Measurements from ENCODE around the gene ACP1.

ACP1 gene

DNA sequence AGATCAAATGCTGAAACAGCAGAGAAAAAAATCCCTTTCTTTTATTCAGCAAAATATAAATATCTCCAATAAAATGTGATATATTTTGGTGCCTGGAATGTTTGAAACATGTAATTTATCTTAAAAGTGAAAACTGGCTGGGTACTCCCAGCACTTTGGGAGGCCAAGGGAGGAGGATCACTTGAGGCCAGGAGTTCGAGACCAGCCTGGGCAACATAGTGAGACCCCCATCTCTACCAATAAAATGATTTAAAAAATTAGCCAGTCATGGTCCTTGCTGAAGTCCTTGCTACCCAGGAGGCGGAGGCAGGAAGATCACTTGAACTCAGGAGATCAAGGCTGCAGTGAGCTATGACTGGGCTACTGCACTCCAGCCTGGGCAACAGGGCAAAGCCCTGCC is 9.6 kb upstream of the ACP1 start:
- no peak for DNase-seq (ENCODE audit: low spot score)

GRCh38 chr2:256094-256493 is 8.7 kb upstream of the ACP1 start:
- DNase-seq (ENCODE audit: low spot score): no peak

DNA sequence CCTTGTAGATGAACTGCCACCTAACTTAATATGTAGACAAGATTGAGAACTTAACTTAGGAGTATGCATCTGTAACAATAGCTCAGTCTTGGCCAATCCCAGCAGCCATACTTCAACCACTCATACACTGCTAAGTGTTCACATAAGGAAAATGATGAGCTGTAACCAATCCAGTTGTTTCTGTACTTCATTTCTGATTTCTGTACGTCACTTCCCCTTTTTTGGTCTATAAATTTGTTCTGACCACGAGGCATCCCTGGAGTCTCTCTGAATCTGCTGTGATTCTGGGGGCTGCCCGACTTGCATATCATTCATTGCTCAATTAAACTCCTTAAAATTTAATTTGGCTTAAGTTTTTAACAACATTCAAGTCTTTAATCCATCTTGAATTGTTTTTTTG is 7.3 kb upstream of the ACP1 start:
- no peak for DNase-seq (ENCODE audit: low spot score)

DNA sequence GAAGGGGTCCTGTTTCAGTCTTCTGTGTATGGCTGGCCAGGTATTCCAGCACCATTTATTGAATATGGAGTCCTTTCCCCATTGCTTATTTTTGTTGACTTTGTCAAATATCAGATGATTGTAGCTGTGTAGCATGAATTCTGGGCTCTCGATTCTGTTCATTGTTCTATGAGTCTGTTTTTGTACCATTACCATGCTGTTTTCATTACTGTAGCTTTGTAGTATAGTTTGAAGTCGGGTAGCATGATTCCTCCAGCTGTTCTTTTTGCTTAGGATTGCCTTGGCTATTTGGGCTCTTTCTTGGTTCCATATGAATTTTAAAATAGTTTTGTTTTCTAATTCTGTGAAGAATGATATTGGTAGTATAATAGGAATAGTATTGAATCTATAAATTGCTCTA is 6.9 kb upstream of the ACP1 start:
- DNase-seq (ENCODE audit: low spot score): no peak

DNA sequence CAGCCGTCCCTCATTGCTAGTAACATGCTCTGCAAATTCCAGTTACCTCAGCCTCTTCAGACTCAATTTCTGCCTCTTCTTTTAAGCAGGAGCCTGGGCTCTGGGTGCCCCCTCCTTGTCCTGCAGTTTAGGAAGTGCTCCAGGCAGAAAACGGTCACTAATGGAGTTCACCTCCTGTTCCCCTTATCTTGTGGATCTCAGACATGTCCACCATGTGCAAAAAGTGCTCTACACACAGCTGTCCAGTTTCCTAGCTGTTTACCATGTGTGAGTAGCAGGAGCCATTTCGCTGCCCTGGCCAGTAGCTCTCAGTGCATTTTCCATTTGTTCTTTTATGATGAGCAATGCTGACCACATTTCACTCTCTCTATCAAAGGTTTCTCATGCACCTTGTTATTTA is 5.8 kb upstream of the ACP1 start:
- DNase-seq (ENCODE audit: low spot score): no peak

- DNase-seq (ENCODE audit: low spot score): no peak
Observed at GRCh38 chr2:259789-260331, 4.9 kb upstream of the ACP1 start.

DNA sequence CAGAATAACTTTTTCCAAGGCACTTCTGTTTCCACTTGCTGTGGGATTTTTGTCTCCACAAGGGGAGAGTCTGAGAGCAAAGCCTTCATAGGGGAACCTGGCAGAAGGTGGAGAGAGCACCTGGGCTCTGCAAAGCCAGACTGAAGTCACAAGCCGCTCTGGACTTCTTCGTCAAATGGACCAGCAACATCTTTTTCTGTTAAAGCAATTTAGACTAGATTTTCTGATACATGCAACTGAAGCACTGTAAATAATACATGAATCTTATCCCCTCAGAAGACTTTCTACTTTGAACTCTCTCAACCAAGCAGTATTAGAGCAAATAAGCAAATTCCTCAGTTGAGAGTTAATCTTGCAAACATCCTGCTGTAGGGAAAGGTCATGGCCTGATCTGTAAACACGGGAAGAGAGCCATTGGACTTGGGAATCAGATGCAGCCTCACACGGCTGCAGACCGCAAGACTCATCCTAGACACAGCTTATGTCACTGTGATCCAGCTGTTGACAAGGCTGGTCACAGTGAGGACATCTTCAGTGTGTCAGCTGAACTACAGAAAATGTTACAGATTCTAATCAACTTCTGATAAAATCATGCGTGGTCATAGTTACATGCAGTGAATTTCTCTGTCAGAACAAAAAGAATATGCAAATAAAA is 4.1 kb upstream of the ACP1 start:
- DNase-seq (ENCODE audit: low spot score): no peak

DNA sequence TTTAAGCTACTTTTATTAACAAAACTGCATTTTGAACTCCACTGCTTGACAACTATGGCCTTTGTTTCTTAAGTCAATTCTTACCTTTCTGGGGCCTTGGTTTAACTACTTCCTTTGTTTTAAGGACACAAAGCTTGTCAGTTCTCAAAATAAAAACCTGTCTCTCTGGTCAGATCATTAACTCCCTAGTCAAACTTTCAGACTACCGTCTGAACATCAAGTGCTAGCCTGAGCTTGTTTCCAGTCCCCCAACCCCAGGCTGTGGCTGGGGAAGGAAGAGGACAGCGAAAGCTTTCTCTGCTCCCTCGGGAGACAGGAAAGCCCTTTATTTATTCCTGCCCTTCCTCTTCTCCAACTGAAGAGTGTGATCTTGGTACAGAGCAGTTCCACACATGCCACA is 2.6 kb upstream of the ACP1 start:
- DNase-seq (ENCODE audit: low spot score): no peak

GRCh38 chr2:263022-263738 is 1.6 kb upstream of the ACP1 start:
- no peak for DNase-seq (ENCODE audit: low spot score)

DNA sequence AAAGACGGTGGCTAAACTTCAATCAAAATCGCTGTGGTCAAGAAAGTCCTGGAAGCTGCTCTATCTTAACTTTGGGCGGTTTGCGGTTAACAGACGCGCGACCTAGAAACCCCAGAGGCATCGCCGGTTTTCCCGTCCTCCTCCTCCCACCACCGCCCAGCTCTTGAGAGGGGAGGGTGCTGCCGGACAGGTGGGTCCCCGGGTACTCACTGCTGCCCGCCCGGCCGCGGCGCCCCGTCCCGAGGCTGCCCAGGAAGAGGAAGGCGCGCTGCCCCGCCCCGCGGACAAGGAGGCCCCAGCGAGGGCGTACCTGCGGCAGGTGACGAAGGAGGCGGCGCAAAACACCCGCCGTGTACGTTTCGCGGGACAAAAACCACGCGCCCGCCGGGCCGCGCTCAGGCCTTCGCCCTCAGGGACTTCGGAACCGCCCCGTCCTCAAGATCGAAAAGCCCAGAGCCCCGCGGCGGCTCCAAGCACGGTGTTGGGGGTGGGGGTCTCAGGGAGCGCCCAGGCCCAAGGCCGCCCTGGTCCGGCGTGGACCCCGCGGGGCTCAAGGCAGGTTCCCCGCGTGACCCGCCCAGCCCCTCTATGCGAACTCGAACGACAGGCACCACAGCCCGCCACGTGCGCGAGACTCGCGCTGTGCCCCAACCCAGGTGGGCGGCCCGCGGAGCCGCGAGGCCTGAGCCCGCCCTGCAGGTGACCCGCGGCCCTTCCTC is 814 bp upstream of the ACP1 start, which contains the start of gene SH3YL1:
Gene SH3YL1 (minus strand): TSS at position 259 of the 719 bp plus-strand sequence. CDS start 48 bp downstream, at position 211.
- DNase-seq (ENCODE audit: low spot score): no peak

GRCh38 chr2:268323-268722 is 3.6 kb downstream of the ACP1 start:
- no peak for DNase-seq (ENCODE audit: low spot score)

DNA sequence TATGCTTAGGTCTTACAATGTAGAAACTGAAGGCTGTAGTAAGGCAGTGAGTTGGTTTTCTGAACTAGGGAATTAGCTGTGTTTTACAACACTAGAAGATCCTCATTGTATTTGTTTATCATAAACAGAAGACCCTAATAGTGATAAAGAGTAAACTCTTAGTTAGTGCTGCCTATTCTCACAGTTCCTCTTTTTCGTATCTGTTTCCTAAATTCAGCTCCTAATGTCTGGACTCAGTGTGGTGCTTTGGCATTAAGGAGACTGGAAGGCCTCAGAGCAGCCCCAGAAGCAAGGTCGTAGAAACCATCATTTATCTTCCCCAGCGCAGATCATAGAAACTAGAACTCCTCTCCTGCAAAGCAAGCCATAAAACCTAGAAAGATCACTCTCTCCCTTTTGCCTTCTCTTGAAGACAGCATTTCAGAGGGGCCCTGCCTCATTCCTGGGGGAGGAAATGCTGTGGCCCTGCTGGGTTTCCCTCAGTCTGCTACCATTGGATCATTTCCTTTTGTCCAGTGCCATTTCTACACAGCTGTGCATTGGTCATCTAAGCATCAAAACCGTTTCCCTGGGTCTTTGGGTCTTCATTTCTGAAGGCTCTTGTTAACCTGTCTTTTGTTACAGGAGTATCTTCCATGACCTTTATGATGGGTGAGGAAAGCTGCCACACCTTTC is 4.7 kb downstream of the ACP1 start:
- no peak for DNase-seq (ENCODE audit: low spot score)

- no peak for DNase-seq (ENCODE audit: low spot score)
Observed at GRCh38 chr2:270861-271260, 6.1 kb downstream of the ACP1 start.

DNA sequence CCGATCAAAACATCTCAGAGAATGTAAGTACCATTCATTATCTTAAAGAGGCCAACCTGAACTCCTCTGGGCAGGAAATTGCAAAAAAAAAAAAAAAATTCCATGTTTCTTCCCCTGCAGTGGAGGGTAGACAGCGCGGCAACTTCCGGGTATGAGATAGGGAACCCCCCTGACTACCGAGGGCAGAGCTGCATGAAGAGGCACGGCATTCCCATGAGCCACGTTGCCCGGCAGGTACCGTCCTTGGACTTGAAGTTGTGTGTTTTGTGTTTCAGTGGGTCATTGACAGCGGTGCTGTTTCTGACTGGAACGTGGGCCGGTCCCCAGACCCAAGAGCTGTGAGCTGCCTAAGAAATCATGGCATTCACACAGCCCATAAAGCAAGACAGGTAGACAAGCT is 7.2 kb downstream of the ACP1 start:
- no peak for DNase-seq (ENCODE audit: low spot score)

- DNase-seq (ENCODE audit: low spot score): no peak
Observed at GRCh38 chr2:273333-273732, 8.6 kb downstream of the ACP1 start.

DNA sequence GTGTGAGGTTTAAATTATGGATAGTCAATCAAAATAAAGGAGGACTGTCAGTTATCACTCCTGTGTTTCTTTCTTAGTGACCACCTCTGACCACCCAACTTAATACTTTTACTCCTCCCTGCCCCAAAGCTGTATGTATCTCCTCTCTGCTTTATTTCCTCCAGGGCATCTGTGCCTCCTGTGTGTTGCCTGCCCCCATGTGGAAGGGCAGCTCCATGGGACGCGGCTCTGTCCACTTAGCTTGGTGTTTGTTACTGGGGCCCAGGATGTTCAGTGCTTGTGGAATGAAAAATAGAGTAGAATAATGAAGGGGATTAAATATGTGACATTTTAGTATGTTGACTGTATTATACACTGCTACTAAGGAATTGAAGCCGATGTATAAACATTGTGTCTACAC is 9.8 kb downstream of the ACP1 start:
- DNase-seq (ENCODE audit: low spot score): no peak

DNA sequence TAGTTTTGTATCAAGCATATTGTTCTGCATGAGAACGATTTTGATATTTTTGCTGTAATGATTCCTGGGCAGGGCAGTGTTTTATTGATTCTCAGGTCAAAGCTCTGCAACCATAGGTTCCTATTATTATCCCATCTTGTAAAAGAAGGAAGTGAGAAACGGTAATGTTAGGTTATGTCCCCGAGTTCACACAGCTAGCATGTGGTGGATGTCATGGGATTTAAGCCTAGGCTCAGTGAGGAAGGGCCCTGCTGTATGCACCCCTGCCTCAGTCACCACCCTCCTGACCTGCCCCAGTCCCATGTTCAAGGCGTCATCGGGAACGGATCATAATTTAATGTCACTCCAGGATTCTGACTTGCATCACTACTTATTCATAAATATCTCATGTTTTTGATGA is 10.7 kb downstream of the ACP1 start:
- no peak for DNase-seq (ENCODE audit: low spot score)

GRCh38 chr2:278312-278926 is 13.7 kb downstream of the ACP1 start:
- no peak for DNase-seq (ENCODE audit: low spot score)

DNA sequence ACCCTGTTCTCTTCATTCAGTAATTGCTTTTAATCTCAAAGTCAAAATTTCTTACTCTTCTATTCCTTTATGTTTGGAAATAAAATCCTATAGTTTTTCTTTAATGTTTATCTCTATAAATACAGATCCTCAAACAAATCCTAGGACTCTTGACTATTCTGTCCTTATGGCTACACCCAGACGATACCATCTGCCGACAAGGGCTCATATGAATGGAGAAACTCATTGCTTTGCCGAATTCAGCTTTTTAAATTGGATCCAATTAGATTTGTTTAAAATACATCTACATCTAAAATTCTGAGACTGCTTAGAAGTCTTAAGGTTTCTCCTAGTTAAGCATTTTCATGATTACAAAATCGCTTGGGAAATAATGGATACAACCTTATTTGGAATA is 14.2 kb downstream of the ACP1 start:
- no peak for DNase-seq (ENCODE audit: low spot score)

- no peak for DNase-seq (ENCODE audit: low spot score)
Observed at GRCh38 chr2:279366-279765, 14.6 kb downstream of the ACP1 start.

DNA sequence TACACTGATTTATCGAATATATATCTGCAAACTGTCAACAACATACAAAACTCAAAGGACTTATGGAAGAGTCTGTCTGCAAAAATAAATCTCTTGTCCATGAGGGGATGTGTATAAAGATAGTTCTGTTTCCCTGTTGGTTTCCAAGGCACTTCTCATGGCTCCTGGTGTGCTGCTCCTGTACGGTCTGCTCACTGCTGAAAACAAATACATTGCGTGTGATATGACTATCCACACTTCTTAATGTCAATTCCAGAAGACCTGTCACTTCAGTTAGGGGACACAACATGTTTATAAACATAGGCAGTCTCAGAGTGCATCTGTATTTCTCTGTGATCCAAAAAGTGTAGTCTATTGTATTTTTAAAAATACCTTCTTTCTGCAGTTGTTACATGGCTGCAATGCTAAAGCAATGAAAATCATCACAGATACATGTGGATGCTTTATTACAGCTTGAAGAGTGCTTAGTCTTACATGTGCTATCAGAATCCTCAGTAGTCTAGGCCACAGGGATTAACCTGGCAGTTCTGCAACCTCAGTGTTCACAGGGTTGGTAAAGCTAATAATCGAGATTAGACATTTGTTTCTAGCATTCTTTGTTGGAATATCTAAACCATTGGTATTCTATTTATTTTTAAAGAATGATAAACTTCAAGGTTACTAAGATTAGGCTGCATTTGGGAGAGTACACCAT is 15.4 kb downstream of the ACP1 start:
- DNase-seq (ENCODE audit: low spot score): no peak
